GM12801 (cell line): ENCODE results near the gene QRSL1.

ENCODE experiments used
- TF ChIP-seq, protein P1 (sequence below): IDR thresholded peaks from one replicate; pipeline ENCODE4 v1.5.1; 2011; ENCODE audit warnings: control low read depth; ENCODE audit not compliant: insufficient read length; ENCODE audit errors: extremely low read depth

QRSL1 gene

DNA sequence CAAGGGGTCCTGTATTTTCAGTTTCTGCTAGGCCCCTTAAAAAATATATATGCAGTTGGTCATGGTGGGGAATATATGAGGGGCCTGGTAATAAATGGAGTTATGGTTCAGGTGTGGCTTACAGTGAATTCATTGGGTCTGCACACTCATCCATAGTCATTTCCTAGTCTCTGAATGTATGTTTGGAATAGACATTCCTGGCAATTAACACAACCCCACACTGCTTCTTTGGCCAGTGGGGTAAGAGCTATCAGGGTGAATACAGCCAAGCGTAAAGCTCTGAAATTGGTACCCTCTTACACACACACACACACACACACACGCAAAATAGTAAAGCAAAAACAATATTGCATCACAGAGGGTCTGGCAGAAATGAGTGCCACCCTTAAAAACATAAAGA lies 56.5 kb downstream of the QRSL1 start:
- TF ChIP-seq, protein P1, sequence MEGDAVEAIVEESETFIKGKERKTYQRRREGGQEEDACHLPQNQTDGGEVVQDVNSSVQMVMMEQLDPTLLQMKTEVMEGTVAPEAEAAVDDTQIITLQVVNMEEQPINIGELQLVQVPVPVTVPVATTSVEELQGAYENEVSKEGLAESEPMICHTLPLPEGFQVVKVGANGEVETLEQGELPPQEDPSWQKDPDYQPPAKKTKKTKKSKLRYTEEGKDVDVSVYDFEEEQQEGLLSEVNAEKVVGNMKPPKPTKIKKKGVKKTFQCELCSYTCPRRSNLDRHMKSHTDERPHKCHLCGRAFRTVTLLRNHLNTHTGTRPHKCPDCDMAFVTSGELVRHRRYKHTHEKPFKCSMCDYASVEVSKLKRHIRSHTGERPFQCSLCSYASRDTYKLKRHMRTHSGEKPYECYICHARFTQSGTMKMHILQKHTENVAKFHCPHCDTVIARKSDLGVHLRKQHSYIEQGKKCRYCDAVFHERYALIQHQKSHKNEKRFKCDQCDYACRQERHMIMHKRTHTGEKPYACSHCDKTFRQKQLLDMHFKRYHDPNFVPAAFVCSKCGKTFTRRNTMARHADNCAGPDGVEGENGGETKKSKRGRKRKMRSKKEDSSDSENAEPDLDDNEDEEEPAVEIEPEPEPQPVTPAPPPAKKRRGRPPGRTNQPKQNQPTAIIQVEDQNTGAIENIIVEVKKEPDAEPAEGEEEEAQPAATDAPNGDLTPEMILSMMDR: no peak

DNA sequence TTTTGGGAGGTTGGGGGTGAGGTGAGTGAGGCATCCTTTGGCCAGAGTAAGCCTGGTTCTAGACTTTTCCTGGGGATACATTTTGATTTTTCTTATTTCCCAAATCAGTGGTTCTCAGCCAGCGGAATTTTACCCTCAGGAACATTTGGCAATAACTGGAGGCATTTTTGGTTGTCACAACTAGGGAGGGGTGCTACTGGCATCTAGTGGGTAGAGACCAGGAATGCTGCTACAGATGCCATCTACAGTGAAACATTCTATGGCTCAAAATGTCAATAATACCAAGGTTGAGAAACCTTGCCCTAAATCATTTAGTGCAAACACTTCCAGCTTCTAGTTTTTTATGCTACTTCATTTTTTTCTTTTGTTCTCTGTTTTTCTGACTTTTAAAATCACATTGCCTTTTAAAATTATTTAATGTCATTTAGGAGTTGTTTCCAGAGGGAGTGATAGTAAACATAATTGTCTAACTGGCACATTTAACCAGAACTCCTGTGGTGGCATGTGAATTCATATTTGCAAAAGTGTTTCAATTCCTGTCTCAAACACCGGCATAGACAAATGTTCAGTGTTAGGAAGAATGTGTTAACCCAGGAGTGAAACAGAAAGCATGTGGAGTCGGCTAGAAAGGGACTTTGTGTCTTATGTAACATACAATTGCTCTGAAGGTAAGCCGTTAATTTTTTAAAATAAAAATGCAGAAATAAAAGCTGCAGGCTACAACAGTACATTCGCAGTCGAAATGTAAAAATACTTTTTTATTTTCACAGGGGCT lies 59.0 kb downstream of the QRSL1 start:
- TF ChIP-seq, protein P1: no peak

DNA sequence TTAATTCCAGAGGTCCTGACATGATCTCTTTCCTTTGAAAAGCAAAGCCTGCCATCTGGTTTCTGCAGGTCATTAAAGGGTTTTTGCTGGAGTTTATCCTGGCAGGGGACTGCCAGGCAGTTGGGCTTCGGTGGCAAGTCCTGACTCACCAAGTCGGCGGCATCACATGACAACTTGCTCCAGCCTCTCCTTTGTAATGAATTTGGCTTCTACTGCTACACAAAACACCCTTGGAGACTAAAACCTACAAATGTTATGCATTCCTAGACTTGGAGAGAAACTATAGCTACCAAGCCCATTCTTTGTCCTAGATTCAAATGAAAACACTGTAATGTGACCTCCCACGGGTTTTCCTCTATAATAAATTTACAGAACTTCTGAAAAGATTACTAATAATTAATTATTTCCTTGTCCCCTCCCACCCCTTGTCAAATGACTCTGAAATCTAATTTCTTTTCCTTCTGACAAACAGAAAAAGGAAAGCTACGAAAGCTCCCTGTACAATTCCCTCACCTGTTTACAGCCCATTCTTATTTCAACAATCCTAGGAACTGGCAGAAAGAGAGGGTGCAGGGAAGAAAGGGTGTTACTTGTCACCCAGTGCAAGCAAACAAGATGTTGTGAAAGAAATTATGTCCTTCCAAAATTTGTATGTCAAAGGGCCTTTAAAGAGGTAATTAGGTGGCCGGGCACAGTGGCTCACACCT lies 62.9 kb downstream of the QRSL1 start:
- TF ChIP-seq, protein P1: no peak

DNA sequence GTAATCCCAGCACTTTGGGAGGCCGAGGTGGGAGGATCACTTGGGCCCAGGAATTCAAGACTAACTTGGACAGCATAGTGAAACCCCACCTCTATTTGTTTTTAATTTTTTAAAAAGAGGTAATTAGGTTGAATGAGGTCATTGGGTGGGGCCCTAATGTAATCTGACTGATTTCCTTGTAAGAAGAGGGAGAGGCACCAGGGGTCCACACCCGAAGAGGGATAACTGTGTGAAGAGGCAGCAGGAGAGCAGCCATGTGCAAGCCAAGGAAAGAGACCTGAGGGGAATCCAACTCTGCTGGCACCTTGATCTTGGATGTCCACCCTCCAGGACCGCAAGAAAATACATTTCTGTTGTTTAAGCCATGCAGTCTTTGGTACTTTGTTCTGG lies 63.4 kb downstream of the QRSL1 start:
- TF ChIP-seq, protein P1: no peak

DNA sequence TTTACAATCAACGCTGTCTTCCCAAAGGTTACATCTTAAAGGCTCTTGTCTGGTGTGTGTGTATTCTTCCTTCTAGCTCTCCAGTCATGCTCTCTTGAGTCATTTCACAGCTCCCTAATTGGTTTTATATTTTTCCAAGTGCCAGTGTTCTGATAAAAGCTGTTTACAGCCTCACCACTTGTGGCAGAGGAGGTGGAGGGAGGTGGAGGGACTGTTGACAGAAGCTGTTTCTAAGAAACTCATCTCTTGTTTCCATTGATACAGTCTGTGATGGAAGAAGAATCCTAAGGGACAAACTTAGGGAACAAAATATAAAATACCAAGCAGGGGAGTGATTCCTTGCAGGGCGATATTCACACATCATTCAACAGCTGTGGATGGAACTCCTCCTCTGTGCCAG lies 64.0 kb downstream of the QRSL1 start:
- TF ChIP-seq, protein P1: no peak

DNA sequence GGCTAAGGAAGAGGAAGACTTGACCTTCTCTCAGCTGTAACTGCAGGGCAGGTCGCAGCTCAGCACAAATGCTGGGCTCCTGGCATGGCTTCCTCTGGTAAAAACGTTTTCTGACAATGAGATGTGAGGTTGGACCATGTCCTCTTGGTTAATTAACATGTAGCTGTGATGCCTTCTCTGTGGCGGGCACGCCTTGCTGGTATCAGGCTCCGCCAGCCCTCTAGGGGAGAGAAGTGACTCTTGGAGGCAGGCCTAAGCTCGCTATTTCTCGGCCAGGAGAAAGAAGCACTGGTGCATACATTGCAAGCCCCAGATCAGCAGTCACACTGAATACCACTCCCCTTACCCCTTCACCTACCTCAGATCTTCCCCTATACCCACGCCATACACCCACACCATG lies 65.0 kb downstream of the QRSL1 start:
- TF ChIP-seq, protein P1: no peak

DNA sequence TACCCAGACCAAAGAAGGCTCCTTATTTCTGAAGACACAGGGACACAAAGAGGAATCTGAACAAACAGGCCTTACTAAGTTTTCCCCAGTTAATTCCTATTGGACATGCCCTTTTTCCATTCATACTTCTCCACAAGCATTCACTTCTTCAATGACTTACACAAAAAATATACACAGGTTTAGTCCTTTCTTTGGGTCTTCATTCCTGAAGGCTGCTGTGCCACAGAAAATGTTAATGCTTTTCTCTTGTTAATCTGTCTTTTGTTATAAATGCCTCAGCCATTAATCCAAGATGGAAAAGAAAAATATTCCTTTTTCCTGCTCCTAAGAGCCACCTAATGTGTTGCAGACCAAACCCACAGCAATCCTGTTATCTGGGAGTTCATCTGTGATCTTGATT lies 71.2 kb downstream of the QRSL1 start:
- TF ChIP-seq, protein P1: no peak
